GM10847 (cell line): ENCODE data around the gene WIPF2.

ENCODE experiments used
- POLR2A ChIP-seq: IDR thresholded peaks from 2 replicates; pipeline ENCODE4 v1.6.1; 2011; ENCODE audit not compliant: insufficient read length; ENCODE audit errors: extremely low read depth

WIPF2 gene

GRCh38 chr17:40187238-40187637, 31.9 kb upstream of the WIPF2 start:
- no peak for TF ChIP-seq POLR2A

- no peak for TF ChIP-seq POLR2A
These were observed 30.4 kb upstream of the WIPF2 start for GRCh38 chr17:40188694-40189093.

GRCh38 chr17:40190197-40191021, 28.7 kb upstream of the WIPF2 start:
- TF ChIP-seq POLR2A: no peak

GRCh38 chr17:40191237-40192208, 27.6 kb upstream of the WIPF2 start:
- no peak for TF ChIP-seq POLR2A

- no peak for TF ChIP-seq POLR2A
These were observed 26.1 kb upstream of the WIPF2 start for GRCh38 chr17:40192961-40193360.

GRCh38 chr17:40194821-40195220, 24.3 kb upstream of the WIPF2 start:
- TF ChIP-seq POLR2A: no peak

GRCh38 chr17:40197550-40197949, 21.6 kb upstream of the WIPF2 start:
- TF ChIP-seq POLR2A: no peak

GRCh38 chr17:40198576-40198975, 20.5 kb upstream of the WIPF2 start:
- TF ChIP-seq POLR2A: no peak

- TF ChIP-seq POLR2A: no peak
These were observed 16.0 kb upstream of the WIPF2 start for GRCh38 chr17:40203131-40203530.

- TF ChIP-seq POLR2A: no peak
These were observed 9.6 kb upstream of the WIPF2 start for GRCh38 chr17:40209404-40210093.

- TF ChIP-seq POLR2A: no peak
These were observed 931 bp upstream of the WIPF2 start for GRCh38 chr17:40218006-40218739.

- TF ChIP-seq POLR2A: no peak
These were observed 662 bp downstream of the WIPF2 start for GRCh38 chr17:40219594-40220338.

- no peak for TF ChIP-seq POLR2A
These were observed 5.8 kb downstream of the WIPF2 start for GRCh38 chr17:40224718-40225550.
